Measurements from ENCODE around the gene MYRIP.

The MYRIP gene

DNA sequence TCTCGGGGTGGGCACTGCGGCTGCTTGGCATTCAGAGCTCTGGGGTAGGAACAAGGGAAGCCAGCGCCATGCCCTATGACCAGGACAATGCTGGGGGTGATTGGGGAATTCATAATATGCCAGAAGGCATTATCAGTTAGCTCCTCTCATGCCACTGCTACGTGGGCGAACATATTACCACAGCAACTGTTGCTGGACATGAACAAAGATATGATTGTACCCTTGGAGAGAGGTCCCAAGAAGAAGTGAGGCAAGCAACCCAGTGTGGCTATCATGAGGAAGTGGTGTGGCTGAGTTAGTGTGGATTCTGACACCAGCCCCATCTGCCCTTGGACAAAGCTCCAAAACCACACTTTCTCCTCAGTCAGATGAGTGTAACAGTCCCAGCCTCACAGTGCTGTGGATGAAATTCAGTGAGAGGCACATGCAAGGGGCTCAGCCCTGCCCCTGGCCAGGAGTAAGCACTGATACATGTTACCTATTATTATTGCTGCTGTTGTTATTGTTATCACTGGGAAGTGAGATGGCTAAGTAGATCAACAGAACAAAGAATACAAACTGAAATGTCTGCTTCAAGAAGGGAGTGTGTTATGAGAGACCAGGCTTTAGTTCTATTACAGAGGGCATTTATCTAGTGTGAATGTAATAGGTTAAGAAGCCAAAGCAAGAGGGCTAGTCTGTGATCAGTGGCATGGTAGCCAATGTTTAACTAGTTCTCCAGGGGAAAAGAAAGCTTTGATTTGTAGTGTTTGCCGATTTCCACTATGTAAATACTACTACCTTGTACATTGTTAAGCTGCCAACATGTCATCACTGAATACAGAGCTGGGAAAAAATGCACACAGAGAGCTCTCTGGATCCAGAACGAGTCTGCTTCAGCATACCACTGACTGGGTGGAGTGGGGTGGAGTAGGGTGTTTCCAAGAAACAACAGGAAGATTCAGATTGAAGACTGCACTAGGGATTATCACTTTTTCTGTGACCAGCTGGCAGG lies 277.8 kb downstream of the MYRIP start:
- no peaks in the 10 kb centered on the region for H3K36me3 ChIP-seq (replicated peaks; ENCODE audit: low read depth, low read length)
- no peak overlapping the region for H3K9ac ChIP-seq (ENCODE audit: low read length)
- H3K4me3 ChIP-seq (ENCODE audit: low read length), result no peak overlapping the region
- H4K20me1 ChIP-seq (ENCODE audit: insufficient read depth, low read length), result no peaks in the 10 kb centered on the region
- no peaks in the 10 kb centered on the region for H3K27me3 ChIP-seq (ENCODE audit: low read depth, low read length)
- no peaks in the 10 kb centered on the region for H3K9me3 ChIP-seq (ENCODE audit: insufficient read depth, low read length)
- no peak overlapping the region for H2AFZ ChIP-seq (ENCODE audit: low read depth, low read length)
- no peaks in the 10 kb centered on the region for H3K79me2 ChIP-seq (ENCODE audit: low read length)
- TF ChIP-seq, protein P1, sequence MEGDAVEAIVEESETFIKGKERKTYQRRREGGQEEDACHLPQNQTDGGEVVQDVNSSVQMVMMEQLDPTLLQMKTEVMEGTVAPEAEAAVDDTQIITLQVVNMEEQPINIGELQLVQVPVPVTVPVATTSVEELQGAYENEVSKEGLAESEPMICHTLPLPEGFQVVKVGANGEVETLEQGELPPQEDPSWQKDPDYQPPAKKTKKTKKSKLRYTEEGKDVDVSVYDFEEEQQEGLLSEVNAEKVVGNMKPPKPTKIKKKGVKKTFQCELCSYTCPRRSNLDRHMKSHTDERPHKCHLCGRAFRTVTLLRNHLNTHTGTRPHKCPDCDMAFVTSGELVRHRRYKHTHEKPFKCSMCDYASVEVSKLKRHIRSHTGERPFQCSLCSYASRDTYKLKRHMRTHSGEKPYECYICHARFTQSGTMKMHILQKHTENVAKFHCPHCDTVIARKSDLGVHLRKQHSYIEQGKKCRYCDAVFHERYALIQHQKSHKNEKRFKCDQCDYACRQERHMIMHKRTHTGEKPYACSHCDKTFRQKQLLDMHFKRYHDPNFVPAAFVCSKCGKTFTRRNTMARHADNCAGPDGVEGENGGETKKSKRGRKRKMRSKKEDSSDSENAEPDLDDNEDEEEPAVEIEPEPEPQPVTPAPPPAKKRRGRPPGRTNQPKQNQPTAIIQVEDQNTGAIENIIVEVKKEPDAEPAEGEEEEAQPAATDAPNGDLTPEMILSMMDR (IDR thresholded peaks at IDR 0.05; ENCODE audit: low read depth, low read length), result no peak
- no peak for TF ChIP-seq EZH2phosphoT487 (IDR thresholded peaks at IDR 0.05; ENCODE audit: low read depth)
- H3K4me2 ChIP-seq (ENCODE audit: low read length), result no peak overlapping the region
- no peaks in the 10 kb centered on the region for H3K4me1 ChIP-seq (ENCODE audit: low read length)
- H3K27ac ChIP-seq (ENCODE audit: low read length), result no peak overlapping the region

DNA sequence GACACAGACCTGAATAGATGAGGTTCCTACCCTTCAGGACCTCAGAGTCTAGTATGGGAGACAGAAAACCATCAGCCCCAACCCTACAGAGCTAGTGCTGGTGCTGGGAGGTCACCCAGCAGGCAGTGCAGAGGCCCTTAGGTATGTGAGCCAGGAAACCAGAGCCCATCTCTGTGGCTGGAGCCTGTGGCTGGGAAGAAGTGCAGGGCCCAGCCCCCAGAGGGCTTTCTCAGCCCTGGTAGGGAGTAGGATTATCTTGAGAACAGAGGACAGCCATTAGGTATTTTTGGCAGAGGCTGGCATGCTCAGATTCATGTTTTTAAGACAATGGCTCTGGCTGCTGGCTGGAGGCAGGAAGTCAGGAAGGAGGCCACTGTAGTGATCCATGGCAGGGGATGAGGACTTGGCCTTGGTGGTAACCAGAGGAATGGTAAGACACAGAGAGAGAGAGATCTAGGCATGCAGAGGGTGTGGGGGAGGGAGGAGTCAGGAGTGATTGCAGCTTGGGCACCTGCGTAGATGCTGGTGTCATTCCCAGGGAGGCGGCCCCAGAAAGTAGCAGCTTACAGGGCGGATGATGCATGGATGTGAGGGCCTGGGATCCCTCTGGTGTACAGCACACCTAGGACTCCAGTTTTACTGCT lies 279.2 kb downstream of the MYRIP start:
- H2AFZ ChIP-seq (ENCODE audit: low read depth, low read length), result no peak overlapping the region
- H3K4me3 ChIP-seq (ENCODE audit: low read length), result no peak overlapping the region

DNA sequence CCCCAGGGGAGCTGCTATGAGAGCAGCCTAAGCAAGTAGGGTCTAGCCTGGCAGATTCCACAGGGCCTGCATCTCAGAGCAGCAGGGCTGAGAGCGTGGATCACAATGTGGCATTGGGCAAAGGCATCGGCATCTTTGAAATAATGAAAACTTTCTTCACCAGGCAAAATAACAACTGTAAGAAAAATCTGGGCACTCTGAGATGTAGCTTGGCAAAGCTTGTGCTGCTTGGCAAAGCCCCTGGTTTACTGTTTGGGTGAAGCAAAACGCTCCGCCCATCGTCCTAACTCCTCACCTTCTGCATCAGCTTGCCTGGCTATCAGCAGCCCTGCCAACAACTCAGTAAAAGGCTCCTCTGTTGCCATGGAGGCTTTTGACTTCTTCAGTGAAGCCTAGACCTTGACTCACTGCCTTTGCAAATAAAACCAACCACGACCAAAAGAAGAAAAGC lies 287.3 kb downstream of the MYRIP start:
- no peak overlapping the region for H3K9ac ChIP-seq (ENCODE audit: low read length)
- no peak for TF ChIP-seq EZH2phosphoT487 (IDR thresholded peaks at IDR 0.05; ENCODE audit: low read depth)
- TF ChIP-seq, protein P1 (IDR thresholded peaks at IDR 0.05; ENCODE audit: low read depth, low read length), result no peak
- H2AFZ ChIP-seq (ENCODE audit: low read depth, low read length), result no peak overlapping the region
- H4K20me1 ChIP-seq (ENCODE audit: insufficient read depth, low read length), result no peaks in the 10 kb centered on the region
- no peak overlapping the region for H3K4me2 ChIP-seq (ENCODE audit: low read length)
- H3K27ac ChIP-seq (ENCODE audit: low read length), result no peak overlapping the region
- H3K4me3 ChIP-seq (ENCODE audit: low read length), result no peak overlapping the region
- H3K36me3 ChIP-seq (replicated peaks; ENCODE audit: low read depth, low read length), result no peaks in the 10 kb centered on the region
- peaks cover 7% of the 10 kb centered on the region; the same call in 1 of the 2 replicates for H3K27me3 ChIP-seq (ENCODE audit: low read depth, low read length)
- H3K79me2 ChIP-seq (ENCODE audit: low read length), result no peaks in the 10 kb centered on the region
- H3K4me1 ChIP-seq (ENCODE audit: low read length), result no peaks in the 10 kb centered on the region
- no peaks in the 10 kb centered on the region for H3K9me3 ChIP-seq (ENCODE audit: insufficient read depth, low read length)

More for the DNA sequence above, 279.2 kb downstream of the MYRIP start:
- Histone ChIP-seq H3K27me3 (ENCODE audit: low read depth, low read length) (no peaks in the 10 kb centered on the region), H3K4me1 (ENCODE audit: low read length) (no peaks in the 10 kb centered on the region), H3K36me3 (replicated peaks; ENCODE audit: low read depth, low read length) (no peaks in the 10 kb centered on the region), H3K27ac (ENCODE audit: low read length) (no peak overlapping the region), H3K9ac (ENCODE audit: low read length) (no peak overlapping the region), H3K4me2 (ENCODE audit: low read length) (no peak overlapping the region), H4K20me1 (ENCODE audit: insufficient read depth, low read length) (no peaks in the 10 kb centered on the region), H3K9me3 (ENCODE audit: insufficient read depth, low read length) (no peaks in the 10 kb centered on the region), H3K79me2 (ENCODE audit: low read length) (no peaks in the 10 kb centered on the region)
- no peak for TF ChIP-seq EZH2phosphoT487 (IDR thresholded peaks at IDR 0.05; ENCODE audit: low read depth)
- TF ChIP-seq, protein P1 (IDR thresholded peaks at IDR 0.05; ENCODE audit: low read depth, low read length), result no peak

All from OCI-LY3 (cell line).